ENCODE measurements around the gene MBD4.
"Not testable (repeated sequence)": the region's sequence is repeated elsewhere in the genome, so short reads cannot be mapped to it uniquely, and the experiment has no call there.

- TF ChIP-seq CTCF, POLR2A (IDR thresholded peaks at IDR 0.05): not testable (repeated sequence)
Observed at GRCh38 chr3:129481225-129481765, 41.5 kb upstream of the MBD4 start.

All from testis (tissue), 2 donors.